Suppressor macrophage treated with lipopolysaccharide for 4 hours (primary cell): ENCODE results near the gene OARD1.
"Not testable (repeated sequence)": the region's sequence is repeated elsewhere in the genome, so short reads cannot be mapped to it uniquely, and the experiment has no call there.

Source experiments
- DNase-seq: peaks from one replicate; pipeline ENCODE4 v3.0.0-alpha.2; 2020

OARD1 gene

DNA sequence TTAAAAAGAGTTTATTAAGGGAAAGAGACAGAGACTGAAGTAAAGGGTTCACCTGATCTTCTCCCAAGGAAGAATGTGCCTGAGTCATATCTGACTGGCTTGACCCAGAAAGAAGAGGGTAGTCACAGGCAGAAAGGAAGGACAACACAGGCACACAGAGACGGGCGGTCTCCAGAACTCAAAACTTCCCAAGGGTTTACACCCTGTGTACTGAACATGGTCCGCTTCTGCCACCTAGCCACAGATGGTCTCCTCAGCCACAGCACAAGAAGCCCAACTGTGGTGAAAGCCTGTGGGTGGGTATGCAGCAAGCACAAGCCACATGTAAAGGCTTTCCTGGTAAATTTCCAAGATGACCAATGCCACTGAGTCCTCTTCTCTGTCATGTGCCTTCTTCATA is 50.3 kb downstream of the OARD1 start:
- no peak for DNase-seq

DNA sequence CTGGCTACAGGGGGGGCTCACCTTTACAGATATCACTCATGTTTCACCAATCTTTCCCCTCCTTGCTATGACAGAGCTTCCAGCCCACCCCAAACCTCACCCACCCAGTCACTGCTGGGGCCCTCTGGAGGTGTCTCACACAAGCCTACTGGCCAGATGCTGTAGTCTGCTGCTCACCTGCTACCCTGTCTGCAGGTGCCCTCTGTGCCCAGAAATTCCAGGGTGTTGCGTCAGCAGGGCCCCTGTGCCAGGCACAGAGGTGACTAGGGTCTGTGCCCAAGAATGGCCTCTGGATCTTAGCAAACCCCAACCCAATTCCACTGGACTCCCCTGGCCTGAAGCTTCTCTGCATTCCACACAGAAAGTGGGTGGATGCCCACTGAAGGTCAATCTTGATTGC is 54.5 kb downstream of the OARD1 start:
- no peak for DNase-seq

DNA sequence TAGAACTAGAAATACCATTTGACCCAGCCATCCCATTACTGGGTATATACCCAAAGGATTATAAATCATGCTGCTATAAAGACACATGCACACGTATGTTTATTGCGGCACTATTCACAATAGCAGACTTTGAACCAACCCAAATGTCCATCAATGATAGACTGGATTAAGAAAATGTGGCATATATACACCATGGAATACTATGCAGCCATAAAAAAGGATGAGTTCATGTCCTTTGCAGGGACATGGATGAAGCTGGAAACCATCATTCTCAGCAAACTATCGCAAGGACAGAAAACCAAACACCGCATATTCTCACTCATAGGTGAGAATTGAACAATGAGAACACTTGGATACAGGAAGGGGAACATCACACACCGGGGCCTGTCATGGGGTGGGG is 56.3 kb downstream of the OARD1 start:
- DNase-seq: not testable (repeated sequence)

DNA sequence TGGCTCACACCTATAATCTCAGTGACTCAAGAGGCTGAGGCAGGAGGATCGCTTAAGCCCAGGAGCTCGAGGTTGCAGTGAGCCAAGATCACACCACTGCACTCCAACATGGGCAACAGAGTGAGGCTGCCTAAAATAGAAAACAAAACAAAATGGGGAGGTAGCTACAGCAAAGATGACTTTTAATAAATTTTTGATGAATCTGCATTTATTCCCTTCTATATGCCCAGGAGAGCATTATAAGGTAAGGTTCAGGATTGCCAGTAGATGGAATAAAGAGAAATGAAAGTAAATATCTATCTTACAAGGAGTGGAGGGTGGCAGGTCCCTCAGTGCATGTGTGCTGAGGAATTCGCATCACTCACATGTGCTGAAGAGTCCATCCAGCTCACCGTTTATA is 57.4 kb downstream of the OARD1 start:
- DNase-seq: no peak
